Measurements from ENCODE around the gene COG3. TPM values are rescaled to one million over a fixed set of nuclear protein-coding genes. Genes with fewer than 3 reads are reported as not detected.

Gene COG3
- total RNA-seq, 2 donors from 2014 or later = 37.7 to 76.0 TPM

- H3K4me3 ChIP-seq = no peak overlapping the region
- no peaks in the 10 kb centered on the region for H3K36me3 ChIP-seq
- DNase-seq (ENCODE audit: low spot score) = no peak
- intact Hi-C loops (cut with DNase I) = no loop called here
- 48% methylated on average over 2 of the region's 2 CpGs for WGBS
- no peak for TF ChIP-seq POLR2A (IDR thresholded peaks at IDR 0.05)
- no peak for TF ChIP-seq POLR2AphosphoS5 (IDR thresholded peaks at IDR 0.05)
- TF ChIP-seq CTCF (IDR thresholded peaks at IDR 0.05) = no peak
- no peaks in the 10 kb centered on the region for H3K9me3 ChIP-seq
- H3K27me3 ChIP-seq (replicated peaks; ENCODE audit: insufficient read depth) = no peaks in the 10 kb centered on the region
- no peak overlapping the region for H3K27ac ChIP-seq
- no peaks in the 10 kb centered on the region for H3K4me1 ChIP-seq (replicated peaks)
These were observed 71.5 kb downstream of the COG3 start for GRCh38 chr13:45536224-45536623.

- Histone ChIP-seq H3K4me3 (no peak overlapping the region), H3K4me1 (replicated peaks) (no peaks in the 10 kb centered on the region), H3K9me3 (no peaks in the 10 kb centered on the region), H3K36me3 (no peaks in the 10 kb centered on the region), H3K27me3 (replicated peaks; ENCODE audit: insufficient read depth) (no peaks in the 10 kb centered on the region), H3K27ac (no peak overlapping the region)
- intact Hi-C loops (cut with DNase I) = no loop called here
- DNase-seq (ENCODE audit: low spot score) = no peak
- WGBS = 80% methylated on average over 1 of the region's 1 CpG
- TF ChIP-seq CTCF (IDR thresholded peaks at IDR 0.05) = no peak
- no peak for TF ChIP-seq POLR2AphosphoS5 (IDR thresholded peaks at IDR 0.05)
- no peak for TF ChIP-seq POLR2A (IDR thresholded peaks at IDR 0.05)
These were observed 72.8 kb downstream of the COG3 start for GRCh38 chr13:45537516-45537915.

- intact Hi-C loops (cut with DNase I) = no loop called here
- 75% methylated on average over 2 of the region's 2 CpGs for WGBS
These were observed 73.6 kb downstream of the COG3 start for GRCh38 chr13:45538382-45538781.

GRCh38 chr13:45540195-45540594 is 75.5 kb downstream of the COG3 start:
- no peaks in the 10 kb centered on the region for H3K9me3 ChIP-seq
- TF ChIP-seq CTCF (IDR thresholded peaks at IDR 0.05) (no peak), POLR2AphosphoS5 (IDR thresholded peaks at IDR 0.05) (no peak), POLR2A (IDR thresholded peaks at IDR 0.05) (no peak)
- no peaks in the 10 kb centered on the region for H3K36me3 ChIP-seq
- no peak for DNase-seq (ENCODE audit: low spot score)
- no peaks in the 10 kb centered on the region for H3K27me3 ChIP-seq (replicated peaks; ENCODE audit: insufficient read depth)
- H3K4me1 ChIP-seq (replicated peaks) = no peaks in the 10 kb centered on the region
- H3K4me3 ChIP-seq = no peak overlapping the region
- intact Hi-C loops (cut with DNase I) = no loop called here
- 88% methylated on average over 6 of the region's 6 CpGs for WGBS
- H3K27ac ChIP-seq = no peak overlapping the region

More at GRCh38 chr13:45538382-45538781, 73.6 kb downstream of the COG3 start:
- Histone ChIP-seq H3K4me3 (no peak overlapping the region), H3K27ac (no peak overlapping the region), H3K27me3 (replicated peaks; ENCODE audit: insufficient read depth) (no peaks in the 10 kb centered on the region), H3K9me3 (no peaks in the 10 kb centered on the region), H3K36me3 (no peaks in the 10 kb centered on the region), H3K4me1 (replicated peaks) (no peaks in the 10 kb centered on the region)
- TF ChIP-seq POLR2AphosphoS5 (IDR thresholded peaks at IDR 0.05) (no peak), CTCF (IDR thresholded peaks at IDR 0.05) (no peak), POLR2A (IDR thresholded peaks at IDR 0.05) (no peak)
- DNase-seq (ENCODE audit: low spot score) = no peak

- no peak for TF ChIP-seq CTCF (IDR thresholded peaks at IDR 0.05)
- TF ChIP-seq POLR2AphosphoS5 (IDR thresholded peaks at IDR 0.05) = no peak
- TF ChIP-seq POLR2A (IDR thresholded peaks at IDR 0.05) = no peak
- Histone ChIP-seq H3K27ac (no peak overlapping the region), H3K4me3 (no peak overlapping the region), H3K4me1 (replicated peaks) (no peaks in the 10 kb centered on the region), H3K27me3 (replicated peaks; ENCODE audit: insufficient read depth) (no peaks in the 10 kb centered on the region), H3K9me3 (no peaks in the 10 kb centered on the region), H3K36me3 (no peaks in the 10 kb centered on the region)
- WGBS = 76% methylated on average over 10 of the region's 10 CpGs
- no peak for DNase-seq (ENCODE audit: low spot score)
- intact Hi-C loops (cut with DNase I) = no loop called here
These were observed 76.1 kb downstream of the COG3 start for GRCh38 chr13:45540864-45541263.
